Activated CD4-positive, CD25-positive, alpha-beta regulatory T cell treated with anti-CD3 and anti-CD28 coated beads, Interleukin-2, amount 50 U/mL, for 72 hours (primary cell): ENCODE results near the gene ATP11A.

Experiments
- DNase-seq: peaks from one replicate; pipeline ENCODE4 v3.0.0; 2021

ATP11A gene

GRCh38 chr13:112726016-112726767, 36.4 kb downstream of the ATP11A start:
- no peak for DNase-seq

- no peak for DNase-seq
Observed at GRCh38 chr13:112727581-112727980, 37.7 kb downstream of the ATP11A start.

GRCh38 chr13:112728375-112729126, 38.7 kb downstream of the ATP11A start:
- no peak for DNase-seq

GRCh38 chr13:112729408-112729807, 39.6 kb downstream of the ATP11A start:
- no peak for DNase-seq

- DNase-seq = no peak
Observed at GRCh38 chr13:112730157-112730671, 40.4 kb downstream of the ATP11A start.

GRCh38 chr13:112731667-112732616, 42.1 kb downstream of the ATP11A start:
- no peak for DNase-seq

- no peak for DNase-seq
Observed at GRCh38 chr13:112732679-112733078, 42.8 kb downstream of the ATP11A start.

- no peak for DNase-seq
Observed at GRCh38 chr13:112733112-112733511, 43.3 kb downstream of the ATP11A start.

GRCh38 chr13:112733661-112734379, 44.0 kb downstream of the ATP11A start:
- DNase-seq = no peak

- no peak for DNase-seq
Observed at GRCh38 chr13:112734696-112735547, 45.1 kb downstream of the ATP11A start.

- DNase-seq = no peak
Observed at GRCh38 chr13:112735791-112736190, 46.0 kb downstream of the ATP11A start.

- no peak for DNase-seq
Observed at GRCh38 chr13:112737294-112737693, 47.5 kb downstream of the ATP11A start.

GRCh38 chr13:112738606-112739005, 48.8 kb downstream of the ATP11A start:
- DNase-seq = no peak

GRCh38 chr13:112740502-112741131, 50.8 kb downstream of the ATP11A start:
- DNase-seq = no peak

- no peak for DNase-seq
Observed at GRCh38 chr13:112741185-112741755, 51.4 kb downstream of the ATP11A start.

GRCh38 chr13:112741835-112742570, 52.2 kb downstream of the ATP11A start:
- no peak for DNase-seq

- DNase-seq = no peak
Observed at GRCh38 chr13:112742583-112742982, 52.7 kb downstream of the ATP11A start.

- DNase-seq = no peak
Observed at GRCh38 chr13:112743451-112744167, 53.8 kb downstream of the ATP11A start.
